ENCODE measurements around the gene CTNND2. TPM values are rescaled to one million over a fixed set of nuclear protein-coding genes. Genes with fewer than 3 reads are reported as not detected.

CTNND2 gene
- total RNA-seq, 1 donor from 2014 or later = 2.5 TPM

- TF ChIP-seq, protein P1, sequence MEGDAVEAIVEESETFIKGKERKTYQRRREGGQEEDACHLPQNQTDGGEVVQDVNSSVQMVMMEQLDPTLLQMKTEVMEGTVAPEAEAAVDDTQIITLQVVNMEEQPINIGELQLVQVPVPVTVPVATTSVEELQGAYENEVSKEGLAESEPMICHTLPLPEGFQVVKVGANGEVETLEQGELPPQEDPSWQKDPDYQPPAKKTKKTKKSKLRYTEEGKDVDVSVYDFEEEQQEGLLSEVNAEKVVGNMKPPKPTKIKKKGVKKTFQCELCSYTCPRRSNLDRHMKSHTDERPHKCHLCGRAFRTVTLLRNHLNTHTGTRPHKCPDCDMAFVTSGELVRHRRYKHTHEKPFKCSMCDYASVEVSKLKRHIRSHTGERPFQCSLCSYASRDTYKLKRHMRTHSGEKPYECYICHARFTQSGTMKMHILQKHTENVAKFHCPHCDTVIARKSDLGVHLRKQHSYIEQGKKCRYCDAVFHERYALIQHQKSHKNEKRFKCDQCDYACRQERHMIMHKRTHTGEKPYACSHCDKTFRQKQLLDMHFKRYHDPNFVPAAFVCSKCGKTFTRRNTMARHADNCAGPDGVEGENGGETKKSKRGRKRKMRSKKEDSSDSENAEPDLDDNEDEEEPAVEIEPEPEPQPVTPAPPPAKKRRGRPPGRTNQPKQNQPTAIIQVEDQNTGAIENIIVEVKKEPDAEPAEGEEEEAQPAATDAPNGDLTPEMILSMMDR (IDR thresholded peaks at IDR 0.05) = no peak
- H3K9me3 Mint-ChIP-seq (ENCODE audit: unreplicated experiment) = no peaks in the 10 kb centered on the region
- H3K27me3 Mint-ChIP-seq (ENCODE audit: unreplicated experiment) = peaks cover 2% of the 10 kb centered on the region
- H3K4me3 Mint-ChIP-seq (ENCODE audit: unreplicated experiment) = no peak overlapping the region
- no peak for DNase-seq (ENCODE audit: extremely low spot score, unreplicated experiment)
- H3K36me3 Mint-ChIP-seq (ENCODE audit: unreplicated experiment) = no peaks in the 10 kb centered on the region
- H3K4me1 Mint-ChIP-seq (ENCODE audit: unreplicated experiment) = no peaks in the 10 kb centered on the region
- no peak overlapping the region for H3K27ac Mint-ChIP-seq (ENCODE audit: unreplicated experiment)
Measured at GRCh38 chr5:11045411-11045810, 858.8 kb downstream of the CTNND2 start.

DNA sequence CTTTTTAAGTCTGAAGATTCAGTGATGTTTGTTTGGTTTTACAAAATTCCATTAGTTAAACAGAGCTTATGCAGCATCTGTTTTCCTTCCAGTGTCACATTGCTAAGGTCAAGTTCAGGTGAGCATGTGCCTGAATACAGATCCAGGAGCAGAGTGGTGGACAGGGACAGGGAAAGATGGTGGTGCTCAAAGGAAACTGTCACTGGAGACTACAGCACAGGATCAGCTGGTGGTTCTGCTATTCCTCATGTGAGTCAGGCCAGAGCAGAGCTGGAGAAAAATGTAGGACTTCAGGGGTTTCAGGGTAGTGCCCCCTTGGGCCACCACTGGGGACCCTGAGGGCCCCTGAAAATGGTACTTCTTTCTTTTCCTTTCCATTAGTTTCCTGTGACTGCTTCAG lies 859.7 kb downstream of the CTNND2 start:
- Mint-ChIP-seq H3K27ac (ENCODE audit: unreplicated experiment) (no peak overlapping the region), H3K4me3 (ENCODE audit: unreplicated experiment) (no peak overlapping the region), H3K36me3 (ENCODE audit: unreplicated experiment) (no peaks in the 10 kb centered on the region), H3K9me3 (ENCODE audit: unreplicated experiment) (no peaks in the 10 kb centered on the region), H3K4me1 (ENCODE audit: unreplicated experiment) (no peaks in the 10 kb centered on the region), H3K27me3 (ENCODE audit: unreplicated experiment) (peaks cover 2% of the 10 kb centered on the region)
- no peak for DNase-seq (ENCODE audit: extremely low spot score, unreplicated experiment)
- TF ChIP-seq, protein P1 (IDR thresholded peaks at IDR 0.05) = no peak

DNA sequence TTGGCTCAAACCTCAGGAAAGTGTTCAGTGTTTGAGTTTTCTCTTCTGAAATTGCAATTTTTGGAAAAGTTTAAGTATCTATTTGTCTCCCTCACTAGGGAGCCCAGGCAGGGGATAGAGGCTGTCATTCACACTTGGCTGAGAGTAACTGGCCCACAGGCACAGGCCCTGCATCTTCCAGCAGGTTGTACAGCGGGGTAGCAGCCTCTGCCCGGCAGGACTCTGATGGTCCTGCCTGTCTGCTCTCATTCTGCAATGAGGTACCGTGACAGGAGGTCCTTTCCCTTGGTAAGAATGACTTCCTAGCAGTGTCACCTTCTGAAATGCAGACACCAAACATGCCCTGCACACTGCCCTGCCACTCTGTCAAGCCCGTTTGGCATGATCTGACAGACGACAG lies 860.4 kb downstream of the CTNND2 start:
- DNase-seq (ENCODE audit: extremely low spot score, unreplicated experiment) = no peak
- Mint-ChIP-seq H3K4me1 (ENCODE audit: unreplicated experiment) (no peaks in the 10 kb centered on the region), H3K27me3 (ENCODE audit: unreplicated experiment) (peaks cover 2% of the 10 kb centered on the region), H3K36me3 (ENCODE audit: unreplicated experiment) (no peaks in the 10 kb centered on the region), H3K4me3 (ENCODE audit: unreplicated experiment) (no peak overlapping the region), H3K27ac (ENCODE audit: unreplicated experiment) (no peak overlapping the region), H3K9me3 (ENCODE audit: unreplicated experiment) (no peaks in the 10 kb centered on the region)
- TF ChIP-seq, protein P1 (IDR thresholded peaks at IDR 0.05) = no peak

DNA sequence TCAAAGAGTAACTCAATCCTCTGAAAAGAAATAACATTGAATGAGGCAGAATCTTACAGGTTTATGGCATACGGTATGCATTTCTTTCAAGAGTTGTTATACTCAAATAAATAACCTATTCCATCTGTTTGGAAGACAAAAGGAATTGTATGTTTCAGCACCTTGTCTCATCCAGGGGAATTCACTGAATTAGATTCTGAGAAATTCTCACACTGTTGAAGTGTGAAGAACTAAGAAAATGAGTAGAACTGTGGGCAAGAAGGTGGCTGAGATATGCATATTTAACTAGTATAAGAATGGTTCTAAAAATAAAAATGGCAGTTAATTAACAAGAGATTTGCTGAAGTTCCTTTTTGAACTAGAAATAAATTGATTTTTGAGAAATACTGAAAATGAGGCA lies 863.9 kb downstream of the CTNND2 start:
- TF ChIP-seq, protein P1 (IDR thresholded peaks at IDR 0.05) = no peak
- Mint-ChIP-seq H3K27me3 (ENCODE audit: unreplicated experiment) (peaks cover 2% of the 10 kb centered on the region), H3K4me1 (ENCODE audit: unreplicated experiment) (no peaks in the 10 kb centered on the region), H3K36me3 (ENCODE audit: unreplicated experiment) (no peaks in the 10 kb centered on the region), H3K27ac (ENCODE audit: unreplicated experiment) (no peak overlapping the region), H3K4me3 (ENCODE audit: unreplicated experiment) (no peak overlapping the region), H3K9me3 (ENCODE audit: unreplicated experiment) (no peaks in the 10 kb centered on the region)
- DNase-seq (ENCODE audit: extremely low spot score, unreplicated experiment) = no peak

GRCh38 chr5:11038772-11039171 lies 865.5 kb downstream of the CTNND2 start:
- Mint-ChIP-seq H3K4me1 (ENCODE audit: unreplicated experiment) (no peaks in the 10 kb centered on the region), H3K9me3 (ENCODE audit: unreplicated experiment) (no peaks in the 10 kb centered on the region), H3K27me3 (ENCODE audit: unreplicated experiment) (peaks cover 5% of the 10 kb centered on the region), H3K36me3 (ENCODE audit: unreplicated experiment) (no peaks in the 10 kb centered on the region), H3K4me3 (ENCODE audit: unreplicated experiment) (no peak overlapping the region), H3K27ac (ENCODE audit: unreplicated experiment) (no peak overlapping the region)
- TF ChIP-seq, protein P1 (IDR thresholded peaks at IDR 0.05) = no peak
- DNase-seq (ENCODE audit: extremely low spot score, unreplicated experiment) = no peak
